Upper lobe of left lung (tissue), 6 donors: ENCODE results near the gene PHF21B. TPM values are rescaled to one million over a fixed set of nuclear protein-coding genes. Genes with fewer than 3 reads are reported as not detected.
A peak's percentile ranks its signal among the peaks of the same experiment; 100 is the strongest.

Source experiments
- ATAC-seq, 2 donors: fragments of 200-7000 bp; cut with Tn5 transposase; one replicate each; pipeline ENCODE4 v1.9.1; 2022; ENCODE audit warnings: mild to moderate bottlenecking in 2 of 2, moderate library complexity in 2 of 2; ENCODE audit not compliant: low FRiP score in 2 of 2
- DNase-seq, 2 donors: peaks; one replicate each; pipeline ENCODE4 v3.0.0-alpha.2; 2019 to 2020
- H3K27ac ChIP-seq, 4 donors: fragments of 200-600 bp; sonication (generic); one replicate each; pipeline ENCODE4 v1.5.1; 2016 to 2019
- H3K27me3 ChIP-seq, 4 donors: fragments of 200-600 bp; sonication (generic); one replicate each; pipeline ENCODE4 v1.5.1; 2017 to 2019
- H3K36me3 ChIP-seq, 4 donors: fragments of 200-600 bp; sonication (generic); one replicate each; pipeline ENCODE4 v1.5.1; 2016 to 2019
- H3K4me1 ChIP-seq, 4 donors: fragments of 200-600 bp; sonication (generic); one replicate each; pipeline ENCODE4 v1.5.1; 2018 to 2019
- H3K4me3 ChIP-seq, 4 donors: fragments of 200-600 bp; sonication (generic); one replicate each; pipeline ENCODE4 v1.5.1; 2017 to 2019; ENCODE audit warnings: mild to moderate bottlenecking in 2 of 4, moderate library complexity in 1 of 4
- H3K9me3 ChIP-seq, 4 donors: fragments of 200-600 bp; sonication (generic); one replicate each; pipeline ENCODE4 v1.5.1; 2018 to 2019
- EP300 ChIP-seq, 4 donors: sonication (generic); formaldehyde crosslinking; IDR thresholded peaks; one replicate each; pipeline ENCODE4 v1.5.1; 2017; ENCODE audit warnings: antibody characterized with exemption in 4 of 4, control low read depth in 2 of 4
- POLR2A ChIP-seq, 4 donors: fragments of 450-650 bp; IDR thresholded peaks; one replicate each; pipeline ENCODE4 v1.5.1; 2016 to 2017; ENCODE audit warnings: antibody characterized with exemption in 4 of 4, mild to moderate bottlenecking in 2 of 4
- POLR2AphosphoS5 ChIP-seq, 2 donors: sonication (generic); formaldehyde crosslinking; IDR thresholded peaks; one replicate each; pipeline ENCODE4 v1.5.1; 2017; ENCODE audit warnings: antibody characterized with exemption in 2 of 2
- WGBS, 2 donors: methylation state at CpG; one replicate each; pipeline ENCODE4 v1.1.5; 2017 to 2018; 5-methylcytosine and 5-hydroxymethylcytosine counted together
- total RNA-seq, 6 donors: library from RNA; depleted of rRNA in 4 of 6; stranded (reverse); fragments of >200 nt in 4 of 6; gene quantifications; one replicate each; pipeline versions ENCODE4 v1.1.0 to v1.2.1, GENCODE V29; 2016 to 2021
- TF ChIP-seq, protein P1 (sequence below), 6 experiments: fragments of 450-650 bp in 4 of 6; fragments of 200-600 bp in 2 of 6; sonication (generic) in 2 of 6; IDR thresholded peaks; one replicate each; pipeline ENCODE4 v1.5.1; 2016 to 2019; ENCODE audit warnings: antibody characterized with exemption in 6 of 6
- donor health status: DM: no; HTN: no; CAD: no; lungs with moderate emphysema.
- donor health status: DM: no; HTN: yes; CAD: no; lungs with severe emphysema.

Gene PHF21B
- total RNA-seq, 6 donors from 2014 or later: 0.06 to 0.24 TPM; not detected in 4

- ATAC-seq (no peak), DNase-seq (no peak)
- Histone ChIP-seq H3K27ac (no peak overlapping the region), H3K9me3 (no peaks in the 10 kb centered on the region), H3K4me1 (no peaks in the 10 kb centered on the region), H3K36me3 (no peaks in the 10 kb centered on the region), H3K27me3 (no peaks in the 10 kb centered on the region), H3K4me3 (no peak overlapping the region)
- 66 to 70% methylated on average over 4 to 6 of the region's 6 CpGs for WGBS, 2 donors
- TF ChIP-seq EP300 (IDR thresholded peaks at IDR 0.05): no peak
- TF ChIP-seq POLR2A (IDR thresholded peaks at IDR 0.05): no peak
- TF ChIP-seq, protein P1, sequence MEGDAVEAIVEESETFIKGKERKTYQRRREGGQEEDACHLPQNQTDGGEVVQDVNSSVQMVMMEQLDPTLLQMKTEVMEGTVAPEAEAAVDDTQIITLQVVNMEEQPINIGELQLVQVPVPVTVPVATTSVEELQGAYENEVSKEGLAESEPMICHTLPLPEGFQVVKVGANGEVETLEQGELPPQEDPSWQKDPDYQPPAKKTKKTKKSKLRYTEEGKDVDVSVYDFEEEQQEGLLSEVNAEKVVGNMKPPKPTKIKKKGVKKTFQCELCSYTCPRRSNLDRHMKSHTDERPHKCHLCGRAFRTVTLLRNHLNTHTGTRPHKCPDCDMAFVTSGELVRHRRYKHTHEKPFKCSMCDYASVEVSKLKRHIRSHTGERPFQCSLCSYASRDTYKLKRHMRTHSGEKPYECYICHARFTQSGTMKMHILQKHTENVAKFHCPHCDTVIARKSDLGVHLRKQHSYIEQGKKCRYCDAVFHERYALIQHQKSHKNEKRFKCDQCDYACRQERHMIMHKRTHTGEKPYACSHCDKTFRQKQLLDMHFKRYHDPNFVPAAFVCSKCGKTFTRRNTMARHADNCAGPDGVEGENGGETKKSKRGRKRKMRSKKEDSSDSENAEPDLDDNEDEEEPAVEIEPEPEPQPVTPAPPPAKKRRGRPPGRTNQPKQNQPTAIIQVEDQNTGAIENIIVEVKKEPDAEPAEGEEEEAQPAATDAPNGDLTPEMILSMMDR (IDR thresholded peaks at IDR 0.05): no peak
- no peak for TF ChIP-seq POLR2AphosphoS5 (IDR thresholded peaks at IDR 0.05)
Observed at GRCh38 chr22:45026511-45026910, 16.7 kb upstream of the PHF21B start.

DNA sequence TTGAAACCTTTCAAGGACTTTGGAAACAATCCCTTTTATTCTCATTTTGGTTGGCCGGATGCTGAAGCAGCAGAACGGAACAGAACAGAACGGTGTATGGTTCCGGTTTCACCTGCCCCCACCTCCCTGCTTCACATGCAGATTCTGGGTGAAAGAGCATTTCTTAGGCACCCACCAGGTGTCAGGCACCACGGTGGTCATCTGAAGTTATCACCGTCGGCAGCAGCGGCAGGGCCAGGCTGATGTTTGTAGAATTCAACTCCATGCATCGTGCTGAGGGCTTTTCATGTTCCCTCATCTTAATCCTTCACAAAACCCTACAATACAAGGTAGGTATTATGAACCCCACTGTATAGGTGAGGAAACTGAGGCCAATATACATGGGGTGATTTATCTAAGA is 13.6 kb upstream of the PHF21B start:
- 26 to 44% methylated on average over 9 of the region's 9 CpGs for WGBS, 2 donors
- ATAC-seq (no peak), DNase-seq (no peak)
- no peaks in the 10 kb centered on the region for H3K9me3 ChIP-seq
- TF ChIP-seq, protein P1 (IDR thresholded peaks at IDR 0.05): no peak
- TF ChIP-seq POLR2AphosphoS5 (IDR thresholded peaks at IDR 0.05) (no peak), POLR2A (IDR thresholded peaks at IDR 0.05) (no peak), EP300 (IDR thresholded peaks at IDR 0.05) (no peak)
- H3K27ac ChIP-seq: no peak overlapping the region
- H3K27me3 ChIP-seq: no peaks in the 10 kb centered on the region
- no peak overlapping the region for H3K4me3 ChIP-seq
- no peaks in the 10 kb centered on the region for H3K4me1 ChIP-seq
- H3K36me3 ChIP-seq: no peaks in the 10 kb centered on the region

- Histone ChIP-seq H3K4me1 (no peaks in the 10 kb centered on the region), H3K27ac (no peak overlapping the region), H3K9me3 (no peaks in the 10 kb centered on the region), H3K4me3 (no peak overlapping the region), H3K36me3 (no peaks in the 10 kb centered on the region), H3K27me3 (no peaks in the 10 kb centered on the region)
- TF ChIP-seq EP300 (IDR thresholded peaks at IDR 0.05): no peak
- DNase-seq: peak in 1 of 2 donors; percentile 53
- ATAC-seq: no peak
- 58 to 59% methylated on average over 8 to 16 of the region's 16 CpGs for WGBS, 2 donors
Observed at GRCh38 chr22:45019861-45020655, 10.3 kb upstream of the PHF21B start.

DNA sequence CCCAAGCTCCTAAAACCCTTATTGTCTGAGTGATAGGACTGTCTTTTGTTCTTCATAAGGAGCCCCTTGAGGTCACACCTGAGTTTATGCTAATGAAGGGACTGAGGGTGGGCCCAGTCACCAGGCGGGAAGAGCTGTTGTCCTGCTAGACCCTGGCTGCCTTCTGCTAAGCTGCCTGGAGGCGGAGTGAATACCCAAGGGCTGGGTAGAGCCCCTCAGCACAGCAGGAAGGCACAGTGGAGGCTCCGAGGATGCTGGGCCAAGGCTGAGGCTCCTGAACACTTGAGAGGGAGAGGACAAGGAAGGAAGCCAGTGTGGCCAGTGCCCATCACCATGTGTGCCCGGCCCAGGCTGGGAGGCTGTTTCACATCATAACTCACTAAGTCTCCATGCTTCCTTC is 4.8 kb upstream of the PHF21B start:
- peaks cover 0 to 20% (median 8%) of the 10 kb centered on the region in 4 donors for H3K27me3 ChIP-seq
- H3K4me3 ChIP-seq: no peak overlapping the region
- peaks cover 6 to 11% (median 8%) of the 10 kb centered on the region in 4 donors for H3K4me1 ChIP-seq
- no peaks in the 10 kb centered on the region for H3K36me3 ChIP-seq
- WGBS, 2 donors: 58% methylated on average over 3 to 4 of the region's 4 CpGs
- ATAC-seq (no peak), DNase-seq (no peak)
- TF ChIP-seq, protein P1 (IDR thresholded peaks at IDR 0.05): no peak
- no peaks in the 10 kb centered on the region for H3K9me3 ChIP-seq
- H3K27ac ChIP-seq: no peak overlapping the region

- WGBS, 2 donors: 81 to 96% methylated on average over 5 of the region's 5 CpGs
- Histone ChIP-seq H3K27ac (no peak overlapping the region), H3K4me3 (no peak overlapping the region), H3K36me3 (no peaks in the 10 kb centered on the region), H3K4me1 (peaks cover 19 to 26% (median 20%) of the 10 kb centered on the region in 4 donors), H3K9me3 (no peaks in the 10 kb centered on the region), H3K27me3 (peaks cover 0 to 35% (median 17%) of the 10 kb centered on the region in 4 donors)
- DNase-seq (no peak), ATAC-seq (no peak)
- TF ChIP-seq EP300 (IDR thresholded peaks at IDR 0.05) (no peak), POLR2AphosphoS5 (IDR thresholded peaks at IDR 0.05) (no peak), POLR2A (IDR thresholded peaks at IDR 0.05) (no peak)
- TF ChIP-seq, protein P1 (IDR thresholded peaks at IDR 0.05): no peak
Observed at GRCh38 chr22:45013138-45013537, 3.3 kb upstream of the PHF21B start.
